Measurements from ENCODE around the gene FNDC3B.
"Not testable (repeated sequence)": the region's sequence is repeated elsewhere in the genome, so short reads cannot be mapped to it uniquely, and the experiment has no call there.

FNDC3B gene

GRCh38 chr3:172239218-172239790 lies 199.9 kb downstream of the FNDC3B start:
- Histone ChIP-seq H3F3A (ENCODE audit: insufficient read depth, low read length) (no peaks in the 10 kb centered on the region), H3K36me3 (replicated peaks; ENCODE audit: insufficient read depth, low read length) (peaks cover 11% of the 10 kb centered on the region; the same call in 1 of the 2 replicates)
- TF ChIP-seq EZH2 (optimal IDR thresholded peaks at IDR 0.05; ENCODE audit: low read depth, low read length) (no peak), EZH2phosphoT487 (IDR thresholded peaks at IDR 0.05; ENCODE audit: low read length) (no peak), CTCF (IDR thresholded peaks at IDR 0.05; ENCODE audit: low read length) (no peak)

GRCh38 chr3:172241405-172241804 lies 202.0 kb downstream of the FNDC3B start:
- H3K9me2 ChIP-seq (replicated peaks; ENCODE audit: insufficient read depth, low read length) = no peaks in the 10 kb centered on the region
- no peak overlapping the region for H3K4me3 ChIP-seq (ENCODE audit: low read length)

More at GRCh38 chr3:172239218-172239790, 199.9 kb downstream of the FNDC3B start:
- Histone ChIP-seq H4K20me1 (ENCODE audit: insufficient read depth, low read length) (0 out of 2 replicates have a peak, but pooled peaks cover 5% of the 10 kb centered on the region), H3K27me3 (replicated peaks; ENCODE audit: insufficient read depth, low read length) (no peaks in the 10 kb centered on the region), H3K79me2 (ENCODE audit: low read length) (peaks cover 88% of the 10 kb centered on the region), H3K4me1 (ENCODE audit: low read length) (no peaks in the 10 kb centered on the region), H3K9me3 (replicated peaks; ENCODE audit: insufficient read depth, low read length) (no peaks in the 10 kb centered on the region), H3K9ac (ENCODE audit: low read length) (no peak overlapping the region), H3K27ac (ENCODE audit: low read length) (no peak overlapping the region), H3K9me2 (replicated peaks; ENCODE audit: insufficient read depth, low read length) (no peaks in the 10 kb centered on the region), H2AFZ (ENCODE audit: low read length) (no peak overlapping the region), H3K4me2 (ENCODE audit: low read depth, low read length) (no peak overlapping the region), H3K4me3 (ENCODE audit: low read length) (no peak overlapping the region)
- DNase-seq = no peak

DNA sequence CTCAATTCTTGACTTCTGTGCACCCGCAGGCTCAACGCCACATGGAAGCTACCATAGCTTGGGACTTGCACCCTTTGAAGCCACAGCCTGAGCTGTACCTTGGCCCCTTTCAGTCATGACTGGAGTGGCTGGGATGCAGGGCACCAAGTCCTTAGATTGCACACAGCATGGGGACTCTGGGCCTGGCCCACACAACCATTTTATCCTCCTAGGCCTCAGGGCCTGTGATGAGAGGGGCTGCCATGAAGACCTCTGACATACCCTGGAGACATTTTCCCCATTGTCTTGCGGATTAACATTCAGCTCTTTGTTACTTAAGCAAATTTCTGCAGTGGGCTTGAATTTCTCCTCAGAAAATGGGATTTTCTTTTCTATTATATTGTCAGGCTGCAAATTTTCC lies 203.1 kb downstream of the FNDC3B start:
- not testable (repeated sequence) for H3K4me1 ChIP-seq (ENCODE audit: low read length); H3F3A ChIP-seq (ENCODE audit: insufficient read depth, low read length); H4K20me1 ChIP-seq (ENCODE audit: insufficient read depth, low read length); H2AFZ ChIP-seq (ENCODE audit: low read length); H3K4me2 ChIP-seq (ENCODE audit: low read depth, low read length); H3K9me2 ChIP-seq (replicated peaks; ENCODE audit: insufficient read depth, low read length); H3K9me3 ChIP-seq (replicated peaks; ENCODE audit: insufficient read depth, low read length); DNase-seq; H3K9ac ChIP-seq (ENCODE audit: low read length); H3K4me3 ChIP-seq (ENCODE audit: low read length); H3K27me3 ChIP-seq (replicated peaks; ENCODE audit: insufficient read depth, low read length); H3K27ac ChIP-seq (ENCODE audit: low read length)
- Histone ChIP-seq H3K79me2 (ENCODE audit: low read length) (peaks cover 85% of the 10 kb centered on the region), H3K36me3 (replicated peaks; ENCODE audit: insufficient read depth, low read length) (peaks cover 13% of the 10 kb centered on the region; the same call in 1 of the 2 replicates)

More at GRCh38 chr3:172241405-172241804, 202.0 kb downstream of the FNDC3B start:
- DNase-seq = no peak
- Histone ChIP-seq H3K27me3 (replicated peaks; ENCODE audit: insufficient read depth, low read length) (no peaks in the 10 kb centered on the region), H3K36me3 (replicated peaks; ENCODE audit: insufficient read depth, low read length) (peaks cover 13% of the 10 kb centered on the region; the same call in 1 of the 2 replicates), H3K4me2 (ENCODE audit: low read depth, low read length) (no peak overlapping the region), H4K20me1 (ENCODE audit: insufficient read depth, low read length) (no peaks in the 10 kb centered on the region), H3K27ac (ENCODE audit: low read length) (no peak overlapping the region), H3K79me2 (ENCODE audit: low read length) (peaks cover 84% of the 10 kb centered on the region), H3K9ac (ENCODE audit: low read length) (no peak overlapping the region), H3K4me1 (ENCODE audit: low read length) (no peaks in the 10 kb centered on the region), H3K9me3 (replicated peaks; ENCODE audit: insufficient read depth, low read length) (no peaks in the 10 kb centered on the region), H2AFZ (ENCODE audit: low read length) (no peak overlapping the region), H3F3A (ENCODE audit: insufficient read depth, low read length) (no peaks in the 10 kb centered on the region)
- TF ChIP-seq CTCF (IDR thresholded peaks at IDR 0.05; ENCODE audit: low read length) = no peak
- no peak for TF ChIP-seq EZH2 (optimal IDR thresholded peaks at IDR 0.05; ENCODE audit: low read depth, low read length)
- no peak for TF ChIP-seq EZH2phosphoT487 (IDR thresholded peaks at IDR 0.05; ENCODE audit: low read length)

- H3K4me1 ChIP-seq (ENCODE audit: low read length); H3K9ac ChIP-seq (ENCODE audit: low read length); H3K4me2 ChIP-seq (ENCODE audit: low read depth, low read length); H3K4me3 ChIP-seq (ENCODE audit: low read length); H3K27ac ChIP-seq (ENCODE audit: low read length); DNase-seq; H3K9me3 ChIP-seq (replicated peaks; ENCODE audit: insufficient read depth, low read length); H3F3A ChIP-seq (ENCODE audit: insufficient read depth, low read length); H3K9me2 ChIP-seq (replicated peaks; ENCODE audit: insufficient read depth, low read length); H2AFZ ChIP-seq (ENCODE audit: low read length); H3K27me3 ChIP-seq (replicated peaks; ENCODE audit: insufficient read depth, low read length); H4K20me1 ChIP-seq (ENCODE audit: insufficient read depth, low read length): not testable (repeated sequence)
- Histone ChIP-seq H3K36me3 (replicated peaks; ENCODE audit: insufficient read depth, low read length) (peaks cover 13% of the 10 kb centered on the region; the same call in 1 of the 2 replicates), H3K79me2 (ENCODE audit: low read length) (peaks cover 87% of the 10 kb centered on the region)
These were observed 204.0 kb downstream of the FNDC3B start for GRCh38 chr3:172243376-172243775.
